Inflammatory macrophage treated with lipopolysaccharide for 4 hours (primary cell): ENCODE measurements around the gene NDOR1.

ENCODE experiments used
- DNase-seq: peaks from one replicate; pipeline ENCODE4 v3.0.0-alpha.2; 2020

The NDOR1 gene

DNA sequence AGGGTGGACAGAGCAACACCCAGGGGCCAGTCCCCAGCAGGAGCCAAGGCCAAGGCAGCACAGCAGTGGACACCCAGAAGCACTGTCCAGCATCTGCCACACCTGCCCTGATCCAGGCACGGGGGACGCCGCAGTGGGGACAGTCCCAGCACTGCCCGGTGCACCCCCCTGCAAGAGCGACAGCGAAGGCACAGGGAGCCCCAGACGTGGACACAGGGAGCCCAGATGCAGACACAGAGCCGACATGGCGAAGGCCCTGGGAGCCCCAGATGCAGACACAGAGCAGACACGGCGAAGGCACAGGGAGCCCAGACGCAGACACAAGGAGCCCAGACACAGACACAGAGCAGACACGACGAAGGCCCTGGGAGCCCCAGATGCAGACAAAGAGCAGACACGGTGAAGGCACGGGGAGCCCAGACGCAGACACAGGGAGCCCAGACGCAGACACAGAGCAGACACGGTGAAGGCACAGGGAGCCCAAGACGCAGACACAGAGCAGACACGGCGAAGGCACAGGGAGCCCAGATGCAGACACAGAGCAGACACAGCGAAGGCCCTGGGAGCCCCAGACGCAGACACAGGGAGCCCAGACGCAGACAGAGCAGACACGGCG is 21.4 kb upstream of the NDOR1 start:
- no peak for DNase-seq

DNA sequence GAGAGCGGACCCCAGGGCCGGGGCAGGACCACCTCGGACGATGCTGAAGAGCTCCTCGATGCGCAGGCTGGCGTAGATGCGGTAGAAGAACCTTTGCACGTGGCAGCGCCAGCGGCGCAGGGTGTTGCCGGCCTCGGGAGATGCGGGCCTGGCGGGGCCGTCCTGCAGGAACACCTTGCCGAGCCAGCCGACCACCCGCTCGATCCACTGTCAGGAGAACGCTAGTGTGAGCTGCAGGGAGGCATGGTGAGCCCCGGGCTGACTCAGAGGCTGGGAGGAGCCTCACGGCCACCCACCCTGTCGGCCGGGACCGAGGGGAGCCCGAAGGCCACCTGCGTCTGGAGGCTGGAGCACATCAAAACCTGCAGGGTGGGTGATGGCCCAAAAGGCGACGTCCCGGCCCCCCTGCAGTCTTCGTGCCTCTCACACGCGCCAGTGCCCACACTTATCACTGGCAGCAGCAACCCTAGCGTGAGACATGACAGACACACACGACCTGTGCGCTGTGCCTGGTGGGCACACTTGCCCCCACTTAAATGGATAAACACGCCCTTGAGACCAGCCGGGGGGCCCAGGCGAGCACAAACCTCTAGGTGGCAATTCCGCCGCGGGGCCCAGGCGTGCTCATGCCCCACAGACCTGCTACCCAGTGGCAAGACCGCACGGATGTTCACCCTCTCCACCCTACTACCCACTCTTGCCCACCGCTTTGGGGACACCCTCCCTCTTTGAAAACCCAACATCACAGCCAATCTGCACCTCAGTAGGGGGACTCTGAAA is 20.4 kb upstream of the NDOR1 start:
- DNase-seq: no peak

DNA sequence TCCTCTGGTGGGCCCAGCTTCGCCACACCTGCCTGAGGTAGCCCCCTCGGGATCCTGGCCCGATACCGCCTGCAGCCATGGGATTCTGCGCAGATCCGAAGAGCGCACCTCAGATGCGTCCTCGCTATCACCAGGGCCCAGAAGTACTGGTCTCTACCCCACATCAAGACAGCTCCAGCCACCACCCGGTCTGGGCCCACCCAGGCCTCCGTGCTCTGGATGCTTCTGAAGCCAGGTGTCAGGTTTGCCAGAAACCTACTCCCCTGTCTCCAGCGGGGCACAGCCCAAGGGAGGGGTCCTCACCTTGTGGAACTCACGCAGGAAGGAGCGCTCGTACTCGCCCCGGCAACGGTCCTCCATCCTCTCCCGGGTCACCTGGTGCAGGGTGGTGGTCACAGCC is 19.6 kb upstream of the NDOR1 start:
- DNase-seq: no peak

DNA sequence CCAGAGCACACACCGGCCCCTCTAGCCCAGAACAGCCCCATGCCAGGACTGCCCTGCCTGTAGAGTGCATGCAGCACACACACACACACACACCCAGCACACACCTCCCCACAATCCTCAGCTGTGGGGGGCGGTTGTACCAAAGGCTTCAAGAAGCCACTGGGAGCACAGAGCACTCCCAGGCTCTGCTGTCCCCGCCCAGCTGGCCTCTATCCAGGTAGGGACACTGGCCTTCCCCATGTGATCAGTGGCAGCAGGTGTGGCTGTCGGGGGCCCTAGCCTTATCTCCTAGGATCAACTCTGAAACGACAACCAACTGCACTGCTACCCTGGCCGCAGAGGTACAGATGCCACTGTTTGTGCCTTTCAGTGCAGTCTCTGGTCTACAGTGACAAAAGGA is 19.1 kb upstream of the NDOR1 start:
- no peak for DNase-seq

DNA sequence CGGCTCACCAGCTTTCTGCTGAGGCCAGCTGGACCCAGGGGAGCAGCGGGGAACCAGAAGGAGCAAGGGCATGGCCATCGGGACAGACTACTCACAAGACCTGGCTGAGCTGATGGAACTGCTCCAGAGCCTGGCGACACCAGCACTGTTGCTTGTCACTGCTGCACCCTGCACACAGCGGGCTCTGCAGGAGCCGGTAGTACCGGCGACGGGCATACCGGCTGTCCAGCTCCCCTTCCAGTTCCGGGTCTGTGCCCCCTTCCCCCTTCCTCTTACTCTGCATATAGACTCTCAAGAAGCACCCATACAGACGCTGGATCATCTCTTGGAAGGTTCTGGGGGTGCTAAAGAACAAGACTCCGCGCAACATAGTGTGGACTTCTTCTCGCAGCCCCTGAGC is 18.1 kb upstream of the NDOR1 start:
- no peak for DNase-seq

DNA sequence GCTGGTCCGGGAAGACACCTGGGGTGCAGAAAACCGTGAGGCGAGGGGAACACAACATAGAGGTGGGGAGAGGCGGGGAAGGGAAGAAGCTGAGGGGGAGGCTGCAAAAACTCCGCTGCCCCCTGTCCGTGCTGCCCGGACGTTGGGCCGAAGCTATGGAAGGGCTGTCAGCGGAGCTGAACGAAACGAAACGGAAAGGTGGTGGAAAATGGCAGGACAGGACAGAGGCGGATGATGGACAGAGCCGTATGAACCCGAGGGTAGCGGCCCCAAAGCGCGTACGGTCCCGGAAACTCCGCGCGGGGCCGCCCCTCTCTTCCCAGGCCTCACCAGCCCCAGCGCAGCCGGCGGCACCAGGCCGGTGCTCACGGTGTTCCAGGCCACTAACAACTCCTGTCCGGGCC is 17.4 kb upstream of the NDOR1 start:
- peak; percentile 7 for DNase-seq

DNA sequence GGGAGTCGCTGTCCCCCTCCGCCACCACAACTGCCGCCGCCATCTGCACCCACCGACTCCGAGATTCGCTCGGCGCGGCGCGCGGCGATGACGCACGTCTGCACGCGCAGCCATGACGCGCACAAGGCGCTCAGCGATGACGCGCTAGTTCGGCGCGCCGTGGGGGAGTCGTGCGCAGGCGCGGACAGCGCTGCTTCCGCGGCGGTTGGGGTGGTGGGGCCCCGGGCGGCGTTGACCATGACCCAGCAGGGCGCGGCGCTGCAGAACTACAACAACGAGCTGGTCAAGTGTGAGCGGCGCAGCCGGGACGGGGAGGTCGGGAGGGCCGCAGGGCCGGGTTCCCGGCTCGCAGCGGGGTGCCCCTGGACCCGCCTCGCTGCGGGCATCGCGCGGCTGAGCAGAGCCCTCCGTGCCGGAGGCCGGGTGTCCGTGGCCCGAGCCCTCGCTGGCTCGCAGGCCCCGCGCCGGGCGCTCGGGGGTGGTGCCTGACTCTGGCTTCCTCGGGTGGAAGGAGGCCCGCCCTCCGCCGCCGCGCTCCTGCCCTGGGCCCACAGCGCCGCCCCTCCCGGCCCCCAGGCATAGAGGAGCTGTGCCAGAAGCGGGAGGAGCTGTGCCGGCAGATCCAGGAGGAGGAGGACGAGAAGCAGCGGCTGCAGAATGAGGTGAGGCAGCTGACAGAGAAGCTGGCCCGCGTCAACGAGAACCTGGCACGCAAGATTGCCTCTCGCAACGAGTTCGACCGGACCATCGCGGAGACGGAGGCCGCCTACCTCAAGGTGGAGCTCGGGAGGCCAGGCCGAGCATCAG is 16.8 kb upstream of the NDOR1 start, which contains the start of the genes ANAPC2 and SSNA1:
ANAPC2 (minus strand) TSS at position 71 of the 807 bp plus-strand sequence; CDS start at position 43, 28 bp downstream.
SSNA1 (plus strand) TSS at position 187 of the 807 bp plus-strand sequence; CDS start at position 238, 51 bp downstream.
- DNase-seq: peak; percentile 92

DNA sequence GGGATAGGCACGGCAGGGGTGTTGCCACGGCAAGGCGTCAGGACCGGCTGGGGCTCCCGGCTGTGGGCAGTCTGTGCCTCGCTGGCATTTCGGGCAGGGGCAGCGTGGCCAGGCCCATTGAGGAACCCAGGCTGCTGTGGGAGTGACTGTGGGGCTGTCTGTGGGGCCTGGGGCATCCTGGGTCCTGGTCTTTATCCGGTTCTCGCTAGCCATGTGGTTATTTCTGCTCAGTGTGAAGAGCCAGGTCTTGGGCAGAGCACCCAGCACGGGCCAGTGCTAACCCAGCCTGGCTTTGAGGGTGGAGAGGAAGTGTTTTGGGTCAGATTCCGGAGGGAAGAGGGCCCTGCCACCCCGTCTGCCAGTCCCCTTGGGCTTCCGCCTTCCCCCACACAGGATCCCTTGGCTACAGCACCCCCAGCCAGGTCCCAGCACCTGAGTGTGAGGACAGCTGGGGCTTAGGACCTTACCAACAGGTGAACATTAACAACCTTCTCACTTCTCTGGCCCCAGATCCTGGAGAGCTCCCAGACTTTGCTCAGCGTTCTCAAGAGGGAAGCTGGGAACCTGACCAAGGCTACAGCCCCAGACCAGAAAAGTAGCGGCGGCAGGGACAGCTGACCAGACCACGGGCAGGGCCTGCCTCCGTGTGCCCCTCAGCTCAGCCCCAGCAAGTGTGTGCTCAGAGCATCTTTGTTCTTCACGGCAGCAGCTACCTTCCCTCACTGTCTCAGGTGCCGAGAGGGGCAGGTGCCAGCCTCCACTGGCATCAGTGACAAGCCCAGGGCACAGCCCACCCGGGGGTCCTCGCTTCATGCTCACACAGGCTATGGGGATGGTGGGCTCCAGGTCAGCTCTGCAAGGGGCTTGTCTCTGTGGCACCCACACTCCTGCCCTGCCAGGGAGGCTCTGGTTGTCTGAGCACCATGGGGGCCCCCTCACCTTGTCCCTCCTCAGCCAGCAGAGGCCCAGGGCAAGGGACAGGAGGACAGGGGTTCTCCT is 15.9 kb upstream of the NDOR1 start:
- no peak for DNase-seq

DNA sequence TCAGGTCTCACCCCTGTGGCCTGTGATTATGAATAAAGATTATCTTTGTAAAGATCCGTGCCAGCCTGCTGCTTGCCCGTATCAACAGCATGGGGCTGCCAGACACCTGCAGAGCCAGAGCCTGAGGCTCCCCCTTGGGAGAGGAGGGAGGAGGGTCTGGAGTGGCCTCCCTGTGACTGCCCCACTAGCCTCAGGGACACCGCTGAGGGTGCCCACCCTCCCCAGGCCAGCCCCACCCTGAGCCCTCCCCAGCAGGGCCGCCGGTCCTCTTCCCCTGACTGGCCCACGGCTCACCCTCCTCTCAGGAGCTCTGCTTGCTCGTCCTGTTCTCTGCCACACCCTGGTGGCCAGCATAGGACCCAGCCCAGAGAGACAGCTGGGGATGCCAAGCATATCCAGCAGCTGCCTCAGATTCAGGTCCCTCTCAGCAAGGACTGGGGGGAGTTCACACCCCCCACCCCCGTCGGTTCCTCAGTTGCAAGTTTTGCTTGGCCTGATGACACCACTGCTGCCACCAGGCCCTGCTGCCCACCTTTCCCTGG is 15.1 kb upstream of the NDOR1 start:
- DNase-seq: no peak

DNA sequence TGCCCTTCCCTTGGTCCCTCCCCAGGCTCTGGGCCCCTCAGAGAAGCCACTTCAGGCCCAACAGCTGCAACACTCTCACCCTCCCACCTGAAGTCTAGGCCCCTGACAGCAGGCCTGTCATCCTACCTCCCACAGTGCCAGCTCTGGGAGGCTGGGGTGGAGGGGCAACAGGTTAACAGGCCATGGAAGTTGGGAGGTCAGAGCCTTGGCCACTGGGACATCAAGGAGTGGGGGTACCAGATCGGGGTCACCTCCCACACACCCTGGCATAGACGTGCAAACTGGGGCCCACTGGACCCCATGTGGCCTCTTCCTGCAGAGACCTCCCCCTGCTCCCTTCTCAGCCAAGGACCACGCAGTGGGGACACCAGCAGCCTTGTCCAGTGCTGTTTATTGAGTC is 14.3 kb upstream of the NDOR1 start:
- no peak for DNase-seq

DNA sequence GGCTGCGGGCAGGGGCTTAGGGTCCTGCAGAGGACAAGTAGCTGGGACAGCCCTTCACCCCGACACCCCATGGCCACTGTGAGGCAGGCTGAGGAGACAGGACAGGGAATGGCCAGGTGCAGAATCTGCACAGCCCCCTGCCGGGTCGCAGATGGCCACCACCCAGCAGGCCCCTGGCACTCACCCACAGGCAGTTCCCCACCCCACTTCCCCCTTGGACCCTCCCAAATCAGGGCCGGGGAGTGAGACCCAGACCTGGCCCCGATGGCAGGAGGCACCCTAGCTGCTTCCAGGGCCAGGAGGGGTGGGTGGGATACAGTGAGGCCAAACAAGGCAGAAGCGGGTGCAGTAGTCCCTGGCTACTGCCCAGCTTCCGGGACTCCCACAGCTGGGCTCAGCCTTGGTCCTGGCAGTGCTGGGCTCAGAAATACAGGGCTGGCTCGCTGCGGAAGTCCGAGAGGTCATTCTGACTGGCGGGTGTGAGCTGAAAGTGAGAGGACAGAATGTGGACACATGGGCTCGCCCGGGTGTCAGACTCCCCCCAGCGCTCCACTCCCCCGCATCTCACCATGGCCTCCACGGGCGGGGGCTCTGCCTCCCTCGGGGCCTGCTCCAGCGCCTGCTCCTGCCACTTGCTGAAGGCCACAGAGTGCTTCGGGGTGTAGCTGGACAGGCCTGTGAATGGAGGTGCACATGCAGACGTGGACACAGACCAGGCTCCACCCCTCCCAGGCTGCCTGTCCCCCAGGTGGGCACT is 13.6 kb upstream of the NDOR1 start:
- DNase-seq: no peak

DNA sequence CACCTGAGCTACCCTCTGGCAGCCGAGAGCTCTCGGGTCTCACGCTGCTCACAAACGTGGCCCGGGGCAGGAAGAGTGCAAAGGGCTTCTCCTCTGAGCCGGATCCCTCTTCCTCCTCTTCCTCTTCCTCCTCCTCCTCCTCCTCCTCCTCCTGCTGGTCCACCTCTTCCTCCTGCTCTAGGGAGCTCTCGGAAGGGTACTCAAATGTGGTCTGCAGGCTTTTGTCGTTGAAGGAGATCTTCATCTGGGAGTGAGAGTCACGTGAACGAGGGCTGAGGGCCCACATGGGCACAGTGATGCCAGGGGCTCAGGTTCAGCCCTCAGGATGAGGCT is 13.1 kb upstream of the NDOR1 start:
- no peak for DNase-seq

DNA sequence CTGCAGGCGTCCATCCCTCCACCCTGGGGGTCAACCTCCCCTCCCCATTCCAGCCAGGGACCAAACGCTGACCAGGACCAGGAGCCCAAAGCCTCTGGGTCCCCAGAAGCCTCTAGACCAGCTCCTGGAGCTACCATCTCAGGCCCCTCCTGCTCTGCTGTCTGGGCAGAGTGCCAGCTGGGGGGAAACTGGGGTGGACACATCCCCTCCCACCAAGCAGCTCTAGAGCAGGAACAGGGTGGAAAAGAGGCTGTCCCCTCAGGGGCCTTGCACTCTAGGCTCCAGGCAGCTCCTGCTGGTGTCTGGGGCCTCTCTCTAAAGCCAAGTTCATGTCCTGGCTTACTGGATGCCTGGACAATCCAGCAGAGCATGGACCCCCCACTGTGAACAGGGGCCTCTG is 12.6 kb upstream of the NDOR1 start:
- no peak for DNase-seq

DNA sequence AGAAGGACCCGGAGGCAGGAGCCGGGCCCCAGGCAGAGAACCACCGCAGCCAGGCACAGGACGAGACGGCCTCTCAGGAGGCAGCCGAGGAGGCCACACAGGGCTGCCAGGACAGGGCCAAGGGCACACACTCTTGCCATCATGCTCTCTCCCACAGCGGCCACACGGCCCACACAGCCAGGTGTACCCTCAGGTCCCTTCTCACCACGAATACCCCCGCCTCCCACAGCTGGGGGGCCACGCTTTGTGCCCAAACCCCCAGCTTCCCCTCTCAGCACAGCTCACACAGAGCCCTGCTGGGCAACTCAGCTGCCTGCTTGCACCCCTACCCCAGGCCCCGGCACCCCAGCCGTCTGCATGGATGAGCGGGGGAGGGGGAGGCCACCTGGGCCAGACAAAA is 11.7 kb upstream of the NDOR1 start:
- no peak for DNase-seq

DNA sequence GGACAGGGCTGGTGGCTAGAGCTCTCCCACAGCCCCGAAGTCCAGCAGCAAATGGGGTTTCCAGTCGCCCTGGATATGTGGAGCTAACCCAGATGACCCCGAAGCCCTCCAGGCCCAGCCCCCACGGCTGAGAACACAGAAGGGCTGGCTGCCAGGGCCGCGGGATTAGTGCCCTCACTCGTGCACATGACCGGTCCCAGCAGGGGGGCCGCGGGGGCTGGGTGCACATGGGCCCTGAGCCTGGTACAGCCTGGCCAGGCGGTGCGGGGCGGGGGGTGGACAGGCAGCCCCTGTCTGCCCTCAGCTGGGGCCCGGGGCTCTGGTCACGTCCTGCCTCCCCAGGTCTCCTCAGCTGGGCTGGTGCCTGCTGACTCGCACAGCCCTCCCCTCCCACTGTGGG is 11.1 kb upstream of the NDOR1 start:
- DNase-seq: no peak

DNA sequence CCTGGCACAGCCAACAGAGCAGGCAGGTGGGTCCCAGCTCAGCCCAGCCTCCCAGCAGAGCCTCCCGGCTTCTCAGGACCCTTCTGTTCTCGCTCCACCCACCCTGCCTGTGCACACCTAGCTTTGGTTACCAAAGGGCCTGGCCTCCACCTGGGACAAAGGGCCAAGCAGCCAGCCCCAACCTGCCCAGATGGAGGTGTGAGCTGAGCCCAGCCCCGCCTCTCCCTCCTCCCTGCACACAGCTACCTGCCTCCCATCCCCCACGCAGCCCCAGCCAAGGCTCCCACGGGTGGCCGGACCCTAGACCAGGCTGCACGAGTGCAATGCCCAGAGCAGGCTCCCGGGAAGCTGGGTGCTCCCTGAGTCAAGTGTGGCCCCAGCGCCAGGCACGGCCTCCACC is 10.6 kb upstream of the NDOR1 start:
- DNase-seq: no peak

DNA sequence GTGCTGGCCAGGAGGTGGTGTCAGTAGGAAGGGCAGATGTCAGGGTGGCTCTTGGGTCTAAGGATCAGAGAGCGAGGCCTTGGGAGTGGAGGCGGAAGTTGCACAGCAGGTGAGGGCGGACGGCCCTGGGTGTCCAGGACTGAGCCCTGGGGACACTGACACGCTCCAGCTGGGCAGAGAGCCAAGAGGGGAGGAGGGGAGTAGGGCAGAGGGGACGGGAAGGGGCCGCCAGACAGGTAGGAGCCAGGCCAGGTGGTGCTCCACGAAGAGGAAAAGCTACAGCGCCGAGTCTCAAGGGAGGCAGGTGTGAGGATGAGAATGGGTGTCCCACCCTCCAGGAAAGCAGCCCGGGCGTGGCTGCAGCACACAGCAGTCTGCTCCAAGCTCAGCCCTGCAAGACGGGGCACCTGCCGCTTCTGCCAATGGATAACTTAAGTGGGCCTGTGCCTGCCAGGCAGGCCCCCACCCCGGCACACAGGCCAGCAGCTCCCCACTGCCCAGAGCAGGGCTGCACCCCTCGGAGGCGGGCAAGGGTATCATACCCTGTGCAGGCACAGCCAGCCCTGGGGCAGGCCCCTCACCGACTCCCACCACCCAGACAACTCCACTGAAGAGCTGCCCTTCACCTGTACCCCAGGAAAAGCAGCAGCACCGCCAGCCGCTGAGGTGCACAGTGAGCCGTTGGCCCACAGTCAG is 9.8 kb upstream of the NDOR1 start:
- no peak for DNase-seq

DNA sequence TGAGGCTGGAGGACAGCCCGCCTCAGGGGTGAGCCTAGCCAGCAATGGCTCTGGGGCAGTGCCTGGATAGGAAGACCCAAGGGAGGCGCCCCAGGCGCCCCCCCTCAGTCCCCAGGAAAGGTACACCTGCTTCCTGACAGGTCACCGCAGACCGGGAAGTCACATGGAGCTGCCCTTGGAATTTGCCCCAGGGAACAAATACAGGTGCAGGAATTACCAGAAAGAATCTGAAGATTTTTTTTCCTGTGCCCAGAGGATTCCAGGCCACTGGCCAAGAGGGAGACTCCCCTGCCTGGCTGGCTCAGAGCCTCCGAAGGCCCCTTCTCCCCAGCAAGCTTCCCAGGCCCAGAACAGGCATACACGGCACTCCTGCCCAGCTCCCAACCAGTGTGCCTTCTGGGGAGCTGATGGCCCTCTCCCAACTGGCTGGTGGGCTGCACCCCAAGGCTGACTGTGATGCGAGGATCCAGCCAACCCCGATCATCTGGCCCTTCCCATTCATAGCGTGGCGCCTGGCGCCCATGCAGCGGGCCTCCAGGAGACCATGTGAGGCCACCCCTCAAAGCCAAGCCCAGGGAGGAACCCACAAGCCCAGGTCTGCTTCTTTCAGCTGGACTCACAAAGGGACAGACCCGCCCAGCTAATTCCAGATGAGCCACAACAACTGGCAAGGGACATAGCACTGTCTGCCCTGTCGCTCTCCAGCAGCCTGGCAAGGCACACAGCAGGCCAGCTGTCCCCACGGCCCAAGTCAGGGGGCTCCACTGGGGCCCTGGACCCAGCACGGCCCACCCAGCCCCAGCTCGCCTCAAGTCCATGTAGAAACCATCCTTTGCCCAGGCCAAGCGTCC is 7.2 kb upstream of the NDOR1 start:
- no peak for DNase-seq

DNA sequence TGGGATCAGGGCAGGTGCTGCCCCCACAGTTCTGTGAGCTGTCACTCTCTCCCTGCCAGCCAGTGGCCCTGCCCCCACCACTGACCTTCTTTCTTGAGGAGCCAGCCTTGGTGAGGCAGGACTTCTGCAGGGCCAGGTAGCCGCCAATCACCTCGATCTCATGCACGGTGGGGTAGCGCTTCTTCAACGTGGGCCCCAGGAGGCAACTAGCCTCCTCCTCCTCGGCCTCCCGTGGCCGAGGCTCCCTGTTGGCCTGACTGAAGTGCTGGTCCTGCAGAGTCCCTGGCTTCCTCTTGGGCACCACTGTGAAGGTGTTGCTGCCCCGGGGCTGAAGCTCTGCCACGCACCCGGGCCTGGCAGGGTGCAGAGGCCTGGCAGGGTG is 6.6 kb upstream of the NDOR1 start:
- DNase-seq: no peak
